Keratinocyte (primary cell): Measurements from ENCODE around the gene PRSS36. TPM values are rescaled to one million over a fixed set of nuclear protein-coding genes. Genes with fewer than 3 reads are reported as not detected.

ENCODE experiments used
- DNase-seq: peaks from one replicate; pipeline ENCODE4 v3.0.0-alpha.2; 2011; ENCODE audit warnings: low read depth, missing footprints, low spot score
- FAIRE-seq: peaks from 2 replicates; lab custom pipeline; 2011; peaks lifted over from hg19 to GRCh38; lab: Jason Lieb, UNC
- H2AFZ ChIP-seq: 2 replicates; pipeline ENCODE4 v1.6.0; 2012; ENCODE audit warnings: low read length, control low read depth, inconsistent platforms; ENCODE audit not compliant: control insufficient read depth
- H3K27ac ChIP-seq: 2 replicates; pipeline ENCODE4 v1.5.1; 2011; ENCODE audit warnings: low read length; ENCODE audit not compliant: control insufficient read depth, insufficient read depth
- H3K27me3 ChIP-seq: 3 replicates; pipeline ENCODE4 v1.6.0; 2011; ENCODE audit warnings: low read length; ENCODE audit not compliant: control insufficient read depth, insufficient read depth; ENCODE audit errors: extremely low read depth
- H3K36me3 ChIP-seq, 2 experiments: 2 replicates in 1 of 2; 3 replicates in 1 of 2; pipeline ENCODE4 v1.5.1; 2011; ENCODE audit warnings: low read length in 2 of 2, mild to moderate bottlenecking in 1 of 2; ENCODE audit not compliant: control insufficient read depth in 2 of 2, insufficient read depth in 2 of 2; ENCODE audit errors: extremely low read depth in 1 of 2
- H3K4me1 ChIP-seq: 3 replicates; pipeline ENCODE4 v1.5.1; 2011; ENCODE audit warnings: low read length; ENCODE audit not compliant: control insufficient read depth, insufficient read depth; ENCODE audit errors: extremely low read depth
- H3K4me2 ChIP-seq: 3 replicates; pipeline ENCODE4 v1.6.0; 2011; ENCODE audit warnings: low read depth, low read length; ENCODE audit not compliant: control insufficient read depth, insufficient read depth; ENCODE audit errors: extremely low read depth
- H3K4me3 ChIP-seq, 3 experiments: fragments of 200-600 bp in 1 of 3; sonication (generic) in 1 of 3; 2 replicates in 2 of 3; 3 replicates in 1 of 3; pipeline ENCODE4 v1.5.1; 2011 to 2016; ENCODE audit warnings: low read length in 3 of 3, mild to moderate bottlenecking in 3 of 3, control low read depth in 2 of 3, inconsistent platforms in 1 of 3, low read depth in 1 of 3, mixed read lengths in 1 of 3, mixed run types in 1 of 3, moderate library complexity in 1 of 3; ENCODE audit not compliant: control insufficient read depth in 2 of 3, insufficient read depth in 2 of 3; ENCODE audit errors: extremely low read depth in 1 of 3
- H3K79me2 ChIP-seq: 2 replicates; pipeline ENCODE4 v1.6.0; 2012; ENCODE audit warnings: low read length; ENCODE audit not compliant: control insufficient read depth, insufficient read depth
- H3K9ac ChIP-seq: 3 replicates; pipeline ENCODE4 v1.6.0; 2011; ENCODE audit warnings: low read length; ENCODE audit not compliant: control insufficient read depth, insufficient read depth; ENCODE audit errors: extremely low read depth
- H3K9me1 ChIP-seq: 3 replicates; pipeline ENCODE4 v1.6.0; 2011; ENCODE audit warnings: low read length; ENCODE audit not compliant: control insufficient read depth, insufficient read depth; ENCODE audit errors: extremely low read depth
- H3K9me3 ChIP-seq: 2 replicates; pipeline ENCODE4 v1.5.1; 2012; ENCODE audit warnings: low read depth, low read length; ENCODE audit not compliant: control insufficient read depth
- H4K20me1 ChIP-seq: 3 replicates; pipeline ENCODE4 v1.6.0; 2011; ENCODE audit warnings: low read length; ENCODE audit not compliant: control insufficient read depth, insufficient read depth; ENCODE audit errors: extremely low read depth
- CTCF ChIP-seq, 3 experiments: IDR thresholded peaks in 1 of 3; conservative IDR thresholded peaks in 1 of 3; optimal IDR thresholded peaks in 1 of 3; 2 replicates in 2 of 3; 3 replicates in 1 of 3; pipeline versions ENCODE3 to v1.5.1; 2011; ENCODE audit warnings: low read length in 3 of 3, mild to moderate bottlenecking in 3 of 3, moderate library complexity in 2 of 3, control low read depth in 1 of 3, inconsistent platforms in 1 of 3; ENCODE audit not compliant: insufficient read depth in 2 of 3; ENCODE audit errors: extremely low read depth in 1 of 3
- EZH2 ChIP-seq: IDR thresholded peaks from one replicate; pipeline ENCODE4 v1.6.1; 2012; ENCODE audit warnings: inconsistent platforms, mild to moderate bottlenecking, low read length, moderate library complexity
- dilution Hi-C: fragments of 300-500 bp; cut with MboI; formaldehyde crosslinking; loops from one replicate; pipeline ENCODE4 v1.7.0; 2020; ENCODE audit warnings: low sequenced_read_pairs; ENCODE audit not compliant: extremely low pct_ligation_motif_present
- polyA minus RNA-seq, 3 experiments: library from RNA; depleted of rRNA, polyadenylated mRNA; stranded (reverse); fragments of >200 nt; gene quantifications; 1 replicate in 1 of 3; 2 replicates in 1 of 3; 3 replicates in 1 of 3; pipeline ENCODE4 v1.2.3, GENCODE V29; 2011
- polyA plus RNA-seq, 5 experiments: library from polyadenylated mRNA; depleted of rRNA in 3 of 5; stranded (reverse) in 3 of 5; stranded (forward) in 1 of 5; unstranded in 1 of 5; fragments of >200 nt; gene quantifications; 1 replicate in 1 of 5; 2 replicates in 3 of 5; 3 replicates in 1 of 5; pipeline versions ENCODE4 v1.2.1 to v1.2.3, GENCODE V29; 2011 to 2012; ENCODE audit warnings: missing spikeins in 2 of 5, low read depth in 1 of 5, low replicate concordance in 1 of 5

PRSS36 gene
- polyA plus RNA-seq (0.08 to 0.95 TPM (median 0.43 TPM) in 3 replicates), polyA minus RNA-seq (0.26 TPM in 1 of 3 replicates, not detected in the others)
- not detected for polyA plus RNA-seq (2011; ENCODE audit: low read depth)
- 0.21 and 0.42 TPM in 2 replicates for polyA plus RNA-seq (2011; cell fraction: cytosol; rRNA removed)
- polyA plus RNA-seq (2011; cell fraction: nucleus; rRNA removed), result 0.28 and 0.39 TPM in 2 replicates
- 0.31 and 3.0 TPM in 2 replicates for polyA plus RNA-seq (2012; ENCODE audit: low replicate concordance)
- polyA minus RNA-seq (2011; cell fraction: cytosol; rRNA and poly(A)+ RNA removed), result 3.5 TPM
- not detected in 2 replicates for polyA minus RNA-seq (2011; cell fraction: nucleus; rRNA and poly(A)+ RNA removed)

GRCh38 chr16:31149894-31150890 lies at the start of gene PRSS36:
TSS of gene PRSS36 (minus strand) at chr16:31150066. CDS start at chr16:31150035, 31 bp downstream.
- H3K36me3 ChIP-seq, result no peaks in the 10 kb centered on the region
- H3K9me1 ChIP-seq, result no peaks in the 10 kb centered on the region
- no peaks in the 10 kb centered on the region for H3K79me2 ChIP-seq
- FAIRE-seq (no peak), DNase-seq (no peak)
- no peak within 1 kb of the TSS for H3K9ac ChIP-seq
- no peak within 1 kb of the TSS for H3K4me3 ChIP-seq
- H3K27me3 ChIP-seq, result no peaks in the 10 kb centered on the region
- dilution Hi-C loops, result no loop called here
- no peak within 1 kb of the TSS for H2AFZ ChIP-seq
- no peaks in the 10 kb centered on the region for H3K9me3 ChIP-seq
- TF ChIP-seq CTCF (optimal IDR thresholded peaks at IDR 0.05 in 1 of 3, IDR thresholded peaks at IDR 0.05 in 1 of 3, conservative IDR thresholded peaks at IDR 0.05 in 1 of 3; ENCODE audit: extremely low read depth in 1 of 3, insufficient read depth in 2 of 3, low read length in 3 of 3) (no peak), EZH2 (no peak)
- no peaks in the 10 kb centered on the region for H4K20me1 ChIP-seq
- no peak within 1 kb of the TSS for H3K27ac ChIP-seq
- peaks cover 7% of the 10 kb centered on the region for H3K4me1 ChIP-seq
- no peak within 1 kb of the TSS for H3K4me2 ChIP-seq

- dilution Hi-C loops, result no loop called here
- H3K9ac ChIP-seq, result no peak overlapping the region
- no peak for FAIRE-seq
- H3K9me1 ChIP-seq, result no peaks in the 10 kb centered on the region
- no peak overlapping the region for H3K4me2 ChIP-seq
- H3K27me3 ChIP-seq, result no peaks in the 10 kb centered on the region
- H2AFZ ChIP-seq, result no peak overlapping the region
- no peak overlapping the region for H3K27ac ChIP-seq
- TF ChIP-seq EZH2 (no peak), CTCF (optimal IDR thresholded peaks at IDR 0.05 in 1 of 3, IDR thresholded peaks at IDR 0.05 in 1 of 3, conservative IDR thresholded peaks at IDR 0.05 in 1 of 3; ENCODE audit: extremely low read depth in 1 of 3, insufficient read depth in 2 of 3, low read length in 3 of 3) (no peak)
- H3K36me3 ChIP-seq, result peaks cover 9 to 20% of the 10 kb centered on the region in 2 experiments
- H3K9me3 ChIP-seq, result no peaks in the 10 kb centered on the region
- H3K4me1 ChIP-seq, result peaks cover 23% of the 10 kb centered on the region
- H3K4me3 ChIP-seq, result no peak overlapping the region
- H3K79me2 ChIP-seq, result peaks cover 2% of the 10 kb centered on the region
- no peak for DNase-seq
- peaks cover 14% of the 10 kb centered on the region for H4K20me1 ChIP-seq
These were observed 49.7 kb upstream of the PRSS36 start for GRCh38 chr16:31199430-31200041.
